Neural cell (in vitro differentiated cells): ENCODE results near the gene PRADC1. TPM values are rescaled to one million over a fixed set of nuclear protein-coding genes. Genes with fewer than 3 reads are reported as not detected.
A peak's percentile ranks its signal among the peaks of the same experiment; 100 is the strongest.

Source experiments
- H2AFZ ChIP-seq: fragments of 200-600, 300-800 bp; sonication (generic), shearing (Covaris generic); 2 replicates; pipeline ENCODE4 v1.6.0; 2014; ENCODE audit warnings: low read depth, mild to moderate bottlenecking, antibody characterized with exemption, low read length, moderate library complexity
- H3F3A ChIP-seq: fragments of 200-600 bp; shearing (Covaris generic); 2 replicates; pipeline ENCODE4 v1.6.1; 2016; ENCODE audit warnings: mild to moderate bottlenecking, moderate library complexity, mixed read lengths, antibody characterized with exemption, low read length; ENCODE audit not compliant: insufficient read depth, poor library complexity, severe bottlenecking
- H3K27ac ChIP-seq: fragments of 200-600, 300-800 bp; sonication (generic), shearing (Covaris generic); 2 replicates; pipeline ENCODE4 v1.5.1; 2014; ENCODE audit warnings: mild to moderate bottlenecking, low read length, moderate library complexity
- H3K27me3 ChIP-seq: fragments of 300-800, 200-600 bp; sonication (generic), shearing (Covaris generic); 2 replicates; pipeline ENCODE4 v1.6.0; 2014; ENCODE audit warnings: mild to moderate bottlenecking, low read depth, low read length, moderate library complexity; ENCODE audit not compliant: insufficient read depth
- H3K36me3 ChIP-seq: fragments of 300-800, 200-600 bp; sonication (generic), shearing (Covaris generic); 2 replicates; pipeline ENCODE4 v1.5.1; 2014; ENCODE audit warnings: mild to moderate bottlenecking, antibody characterized with exemption, low read length, moderate library complexity; ENCODE audit not compliant: insufficient read depth
- H3K4me2 ChIP-seq: fragments of 300-800, 200-600 bp; sonication (generic), shearing (Covaris generic); 2 replicates; pipeline ENCODE4 v1.6.0; 2014; ENCODE audit warnings: mild to moderate bottlenecking, low read length
- H3K4me3 ChIP-seq: fragments of 300-800, 200-600 bp; sonication (generic), shearing (Covaris generic); 2 replicates; pipeline ENCODE4 v1.5.1; 2014; ENCODE audit warnings: mild to moderate bottlenecking, low read length, moderate library complexity
- H3K79me2 ChIP-seq: fragments of 200-600 bp; shearing (Covaris generic); replicated peaks from 2 replicates; pipeline ENCODE4 v1.6.0; 2014; ENCODE audit warnings: mild to moderate bottlenecking, low read length, moderate library complexity; ENCODE audit not compliant: insufficient read depth
- H3K9ac ChIP-seq: fragments of 300-800, 200-600 bp; sonication (generic), shearing (Covaris generic); 2 replicates; pipeline ENCODE4 v1.6.1; 2016; ENCODE audit warnings: mild to moderate bottlenecking, low read length, mixed read lengths
- H3K9me2 ChIP-seq: fragments of 200-600 bp; shearing (Covaris generic); 2 replicates; pipeline ENCODE4 v1.6.1; 2016; ENCODE audit warnings: mild to moderate bottlenecking, low read length, mixed read lengths; ENCODE audit not compliant: insufficient read depth
- H3K9me3 ChIP-seq: fragments of 200-600, 300-800 bp; sonication (generic), shearing (Covaris generic); 2 replicates; pipeline ENCODE4 v1.6.1; 2016; ENCODE audit warnings: mild to moderate bottlenecking, mixed run types, low read length, moderate library complexity, mixed read lengths
- H4K20me1 ChIP-seq: fragments of 200-600 bp; shearing (Covaris generic); 2 replicates; pipeline ENCODE4 v1.6.1; 2016; ENCODE audit warnings: mild to moderate bottlenecking, mixed run types; ENCODE audit not compliant: insufficient read depth
- CTCF ChIP-seq: fragments of 450-650 bp; IDR thresholded peaks from 2 replicates; pipeline ENCODE4 v1.5.1; 2014; ENCODE audit warnings: antibody characterized with exemption, mild to moderate bottlenecking, moderate library complexity; ENCODE audit not compliant: poor library complexity, severe bottlenecking
- EP300 ChIP-seq: fragments of 450-650 bp; conservative IDR thresholded peaks from 2 replicates; pipeline ENCODE4 v1.6.1; 2014; ENCODE audit warnings: antibody characterized with exemption, mild to moderate bottlenecking, moderate library complexity; ENCODE audit not compliant: poor library complexity, severe bottlenecking
- EZH2 ChIP-seq: fragments of 200-600, 300-800 bp; shearing (Covaris generic), sonication (generic); IDR thresholded peaks from 2 replicates; pipeline ENCODE4 v1.6.1; 2014; ENCODE audit warnings: antibody characterized with exemption, low read length, borderline replicate concordance, mild to moderate bottlenecking; ENCODE audit not compliant: insufficient read depth, poor library complexity, severe bottlenecking
- MXI1 ChIP-seq: fragments of 450-650 bp; conservative IDR thresholded peaks from 2 replicates; pipeline ENCODE4 v1.6.1; 2014; ENCODE audit warnings: antibody characterized with exemption, mild to moderate bottlenecking; ENCODE audit not compliant: poor library complexity, severe bottlenecking
- POLR2AphosphoS5 ChIP-seq: IDR thresholded peaks from 2 replicates; pipeline ENCODE4 v1.6.1; 2012
- RAD21 ChIP-seq: fragments of 450-650 bp; conservative IDR thresholded peaks from 2 replicates; pipeline ENCODE4 v1.6.1; 2014; ENCODE audit warnings: antibody characterized with exemption, mild to moderate bottlenecking, moderate library complexity
- REST ChIP-seq: IDR thresholded peaks from 2 replicates; pipeline ENCODE4 v1.6.1; 2012; ENCODE audit warnings: borderline replicate concordance
- SMC3 ChIP-seq: fragments of 450-650 bp; conservative IDR thresholded peaks from 2 replicates; pipeline ENCODE4 v1.6.1; 2014; ENCODE audit warnings: antibody characterized with exemption, mild to moderate bottlenecking, moderate library complexity; ENCODE audit not compliant: poor library complexity
- TAF1 ChIP-seq: IDR thresholded peaks from 2 replicates; pipeline ENCODE4 v1.6.1; 2012; ENCODE audit warnings: low read depth
- polyA plus RNA-seq: library from polyadenylated mRNA; depleted of rRNA; stranded (reverse); fragments of >200 nt; gene quantifications from 2 replicates; pipeline ENCODE4 v1.2.3, GENCODE V29; 2014

Gene PRADC1
- polyA plus RNA-seq, 1 donor from 2014 or later: 36.5 TPM

- Histone ChIP-seq H3K4me2 (peak within 1 kb of the TSS; percentile 94), H3K4me3 (peak within 1 kb of the TSS; percentile 86), H3K9ac (peak within 1 kb of the TSS; percentile 90), H3K27ac (peak within 1 kb of the TSS; percentile 86), H3K27me3 (no peaks in the 10 kb centered on the region), H3K36me3 (no peaks in the 10 kb centered on the region), H3F3A (peaks cover 2% of the 10 kb centered on the region), H2AFZ (peak within 1 kb of the TSS; percentile 92), H3K79me2 (peaks cover 41% of the 10 kb centered on the region), H3K9me2 (no peaks in the 10 kb centered on the region), H3K9me3 (no peaks in the 10 kb centered on the region), H4K20me1 (no peaks in the 10 kb centered on the region)
- TF ChIP-seq EP300: peak; percentile 74
- peak; percentile 91 for TF ChIP-seq TAF1
- no peak for TF ChIP-seq CTCF
- no peak for TF ChIP-seq EZH2
- peak; percentile 94 for TF ChIP-seq POLR2AphosphoS5
- peak; percentile 81 for TF ChIP-seq MXI1
- no peak for TF ChIP-seq SMC3
- TF ChIP-seq REST: peak; percentile 89
- TF ChIP-seq RAD21: no peak
Observed at GRCh38 chr2:73233932-73234832, 1.1 kb upstream of the PRADC1 start, which contains the start of gene CCT7. TSS of gene CCT7 (plus strand) at chr2:73234308. CDS start at chr2:73234379, 71 bp downstream.

- H3K27ac ChIP-seq: no peak overlapping the region
- TF ChIP-seq TAF1 (no peak), REST (no peak), EP300 (no peak), CTCF (peak; percentile 9), MXI1 (peak; percentile 71), POLR2AphosphoS5 (no peak)
- peak overlapping the region; percentile 13 for H2AFZ ChIP-seq
- H4K20me1 ChIP-seq: no peaks in the 10 kb centered on the region
- H3K9me3 ChIP-seq: no peaks in the 10 kb centered on the region
- H3K36me3 ChIP-seq: no peaks in the 10 kb centered on the region
- H3K9me2 ChIP-seq: no peaks in the 10 kb centered on the region
- no peaks in the 10 kb centered on the region for H3K27me3 ChIP-seq
- H3K79me2 ChIP-seq: peaks cover 31% of the 10 kb centered on the region
- H3K4me2 ChIP-seq: peak overlapping the region; percentile 66
- H3F3A ChIP-seq: peaks cover 2% of the 10 kb centered on the region
- peak overlapping the region; percentile 60 for H3K9ac ChIP-seq
- peak overlapping the region; percentile 86 for H3K4me3 ChIP-seq
Observed at GRCh38 chr2:73232403-73233153, 461 bp downstream of the PRADC1 start.
